HEK293T (cell line): ENCODE measurements around the gene KCNK3.

Experiments
- CTCF ChIA-PET: fragments of 350-600 bp; formaldehyde crosslinking; extraction: SDS; loops from one replicate; lab custom pipeline; 2021; ENCODE audit warnings: antibody characterized with exemption, inconsistent platforms; lab: Yijun Ruan, JAX
- POLR2A ChIA-PET: fragments of 350-600 bp; formaldehyde crosslinking; extraction: SDS; loops from one replicate; lab custom pipeline; 2020; ENCODE audit warnings: antibody characterized with exemption, inconsistent platforms; lab: Yijun Ruan, JAX
- DNase-seq: peaks from one replicate; pipeline ENCODE4 v3.0.0; 2012; ENCODE audit warnings: mixed read lengths; ENCODE audit errors: extremely low spot score
- ARNT ChIP-seq: fragments of 450-650 bp; IDR thresholded peaks from 2 replicates; pipeline ENCODE4 v1.6.1; 2017; ENCODE audit warnings: mild to moderate bottlenecking
- BHLHE40 ChIP-seq: fragments of 450-650 bp; IDR thresholded peaks from 2 replicates; pipeline ENCODE4 v1.6.1; 2016; ENCODE audit warnings: mild to moderate bottlenecking, moderate library complexity, borderline replicate concordance
- CTBP1 ChIP-seq: fragments of 450-650 bp; IDR thresholded peaks from 2 replicates; pipeline ENCODE4 v1.6.1; 2016; ENCODE audit warnings: borderline replicate concordance
- ELF4 ChIP-seq: fragments of 450-650 bp; IDR thresholded peaks from 2 replicates; pipeline ENCODE4 v1.6.1; 2017; ENCODE audit warnings: antibody characterized with exemption
- FOXA1 ChIP-seq: fragments of 450-650 bp; IDR thresholded peaks from 2 replicates; pipeline ENCODE4 v1.6.1; 2016; ENCODE audit warnings: mild to moderate bottlenecking
- FOXK2 ChIP-seq: fragments of 450-650 bp; IDR thresholded peaks from 2 replicates; pipeline ENCODE4 v1.6.1; 2016; ENCODE audit warnings: mild to moderate bottlenecking
- FOXM1 ChIP-seq: fragments of 450-650 bp; IDR thresholded peaks from 2 replicates; pipeline ENCODE4 v1.6.1; 2017; ENCODE audit warnings: mild to moderate bottlenecking, borderline replicate concordance
- HDGF ChIP-seq: fragments of 450-650 bp; IDR thresholded peaks from 2 replicates; pipeline ENCODE4 v1.6.1; 2017; ENCODE audit warnings: antibody characterized with exemption, borderline replicate concordance
- L3MBTL2 ChIP-seq: fragments of 450-650 bp; conservative IDR thresholded peaks from 2 replicates; pipeline ENCODE4 v1.6.1; 2016; ENCODE audit warnings: mild to moderate bottlenecking
- LEF1 ChIP-seq: fragments of 450-650 bp; IDR thresholded peaks from 2 replicates; pipeline ENCODE4 v1.6.1; 2017; ENCODE audit warnings: mild to moderate bottlenecking, borderline replicate concordance
- NFRKB ChIP-seq: fragments of 450-650 bp; IDR thresholded peaks from 2 replicates; pipeline ENCODE4 v1.6.1; 2016; ENCODE audit warnings: mild to moderate bottlenecking, moderate library complexity
- SP1 ChIP-seq: fragments of 450-650 bp; IDR thresholded peaks from 2 replicates; pipeline ENCODE4 v1.6.1; 2017
- SUZ12 ChIP-seq: fragments of 450-650 bp; IDR thresholded peaks from 2 replicates; pipeline ENCODE4 v1.6.1; 2016; ENCODE audit warnings: mild to moderate bottlenecking
- TARDBP ChIP-seq: fragments of 450-650 bp; IDR thresholded peaks from 2 replicates; pipeline ENCODE4 v1.6.1; 2016
- ZNF384 ChIP-seq: fragments of 450-650 bp; IDR thresholded peaks from 2 replicates; pipeline ENCODE4 v1.6.1; 2016
- TF ChIP-seq, protein P1 (sequence below): fragments of 450-650 bp; IDR thresholded peaks from 2 replicates; pipeline ENCODE4 v1.6.1; 2016

Gene KCNK3

DNA sequence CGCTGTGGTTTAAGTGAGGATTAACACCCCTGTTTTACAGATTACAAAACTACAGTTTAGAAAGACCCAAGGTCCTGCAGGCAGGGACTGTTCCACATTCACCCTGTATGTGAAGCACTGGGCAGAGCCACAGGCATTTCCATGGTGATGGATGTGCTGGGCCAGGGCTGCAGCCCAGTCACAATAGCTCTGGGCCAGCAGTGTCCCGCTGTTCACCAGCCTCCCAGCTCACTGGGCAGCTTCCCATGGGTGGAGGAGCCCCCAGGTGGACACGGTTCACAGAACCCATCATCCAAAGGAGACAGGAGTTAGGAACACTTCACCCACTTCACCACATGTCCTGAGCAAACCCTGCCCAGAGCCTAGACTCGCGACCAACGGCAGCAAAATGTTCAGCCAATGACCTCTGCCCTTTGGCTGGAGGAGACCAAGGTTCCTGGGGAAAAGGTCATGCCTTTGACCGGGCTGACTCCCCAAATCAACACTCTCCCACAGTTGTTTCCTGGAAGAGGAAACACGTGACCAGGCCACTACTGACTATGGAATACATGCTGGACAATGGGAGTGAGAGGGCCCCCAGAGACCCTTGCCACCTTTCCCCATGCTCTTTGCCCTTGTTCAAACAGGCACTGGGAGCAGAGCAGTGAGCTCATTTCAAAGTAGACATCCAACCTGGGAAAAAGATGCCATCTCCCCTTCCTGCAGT lies 43.5 kb downstream of the KCNK3 start:
- ChIA-PET POLR2A (no interaction called here), CTCF (no interaction called here)
- no peak for TF ChIP-seq SUZ12
- no peak for TF ChIP-seq L3MBTL2
- TF ChIP-seq LEF1: no peak
- no peak for TF ChIP-seq ZNF384
- TF ChIP-seq BHLHE40: no peak
- no peak for TF ChIP-seq FOXA1
- TF ChIP-seq ELF4: no peak
- TF ChIP-seq FOXK2: no peak
- TF ChIP-seq, protein P1, sequence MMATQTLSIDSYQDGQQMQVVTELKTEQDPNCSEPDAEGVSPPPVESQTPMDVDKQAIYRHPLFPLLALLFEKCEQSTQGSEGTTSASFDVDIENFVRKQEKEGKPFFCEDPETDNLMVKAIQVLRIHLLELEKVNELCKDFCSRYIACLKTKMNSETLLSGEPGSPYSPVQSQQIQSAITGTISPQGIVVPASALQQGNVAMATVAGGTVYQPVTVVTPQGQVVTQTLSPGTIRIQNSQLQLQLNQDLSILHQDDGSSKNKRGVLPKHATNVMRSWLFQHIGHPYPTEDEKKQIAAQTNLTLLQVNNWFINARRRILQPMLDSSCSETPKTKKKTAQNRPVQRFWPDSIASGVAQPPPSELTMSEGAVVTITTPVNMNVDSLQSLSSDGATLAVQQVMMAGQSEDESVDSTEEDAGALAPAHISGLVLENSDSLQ: no peak
- TF ChIP-seq FOXM1: no peak
- TF ChIP-seq ARNT: no peak
- TF ChIP-seq CTBP1: no peak
- TF ChIP-seq NFRKB: no peak
- TF ChIP-seq HDGF: no peak
- TF ChIP-seq TARDBP: no peak
- TF ChIP-seq SP1: no peak
- no peak for DNase-seq

DNA sequence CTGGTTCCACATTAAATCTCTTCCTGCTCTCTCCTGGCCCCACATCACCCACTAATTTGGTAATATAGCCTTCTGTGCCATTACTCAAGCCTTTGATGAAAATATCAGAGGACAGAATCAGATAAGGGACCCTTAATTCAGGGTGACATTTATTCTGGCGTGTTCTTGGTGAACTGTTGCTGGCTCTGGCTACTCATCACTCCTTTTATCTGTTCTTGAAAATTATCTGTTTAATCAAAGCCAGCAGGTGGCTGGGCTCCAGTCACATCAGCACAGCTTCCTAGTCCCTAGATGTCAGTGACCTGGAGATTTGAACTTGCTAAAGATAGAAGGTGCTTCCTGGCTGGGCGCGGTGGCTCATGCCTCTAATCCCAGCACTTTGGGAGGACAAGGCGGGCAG lies 44.7 kb downstream of the KCNK3 start:
- POLR2A ChIA-PET: no interaction called here
- CTCF ChIA-PET: no interaction called here

DNA sequence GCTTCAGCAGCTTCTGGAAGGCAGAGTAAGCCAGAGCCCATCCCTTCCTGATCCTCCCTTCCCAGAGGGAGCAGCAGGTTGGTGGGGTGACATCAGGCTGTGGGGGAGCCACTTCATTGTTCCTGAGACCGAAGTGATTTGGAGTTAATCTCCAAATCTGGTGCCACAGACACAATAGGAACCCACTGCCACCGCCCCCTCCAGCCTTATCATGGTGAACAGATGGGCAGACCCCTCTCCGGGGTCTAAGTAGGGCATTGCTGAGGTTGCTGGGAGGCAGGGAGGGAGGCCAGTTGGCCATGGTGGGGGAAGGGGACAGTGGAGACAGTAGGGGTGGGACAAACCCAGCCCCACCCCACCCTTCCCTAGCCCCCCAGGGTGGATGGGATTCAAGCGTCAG lies 46.0 kb downstream of the KCNK3 start:
- no peak for TF ChIP-seq SP1
- TF ChIP-seq CTBP1: no peak
- TF ChIP-seq ELF4: no peak
- TF ChIP-seq L3MBTL2: no peak
- TF ChIP-seq FOXM1: no peak
- no peak for TF ChIP-seq TARDBP
- no peak for TF ChIP-seq BHLHE40
- no peak for TF ChIP-seq LEF1
- TF ChIP-seq, protein P1: no peak
- no peak for TF ChIP-seq NFRKB
- TF ChIP-seq FOXA1: no peak
- TF ChIP-seq FOXK2: no peak
- no peak for TF ChIP-seq SUZ12
- no peak for TF ChIP-seq HDGF
- no peak for TF ChIP-seq ZNF384
- TF ChIP-seq ARNT: no peak
- DNase-seq: no peak
- POLR2A ChIA-PET: no interaction called here
- CTCF ChIA-PET: no interaction called here

More for the DNA sequence above, 44.7 kb downstream of the KCNK3 start:
- TF ChIP-seq L3MBTL2: no peak
- no peak for TF ChIP-seq SUZ12
- no peak for TF ChIP-seq ELF4
- TF ChIP-seq LEF1: no peak
- no peak for TF ChIP-seq TARDBP
- no peak for TF ChIP-seq CTBP1
- TF ChIP-seq ZNF384: no peak
- no peak for TF ChIP-seq HDGF
- TF ChIP-seq BHLHE40: no peak
- no peak for TF ChIP-seq FOXA1
- TF ChIP-seq SP1: no peak
- no peak for TF ChIP-seq ARNT
- no peak for TF ChIP-seq FOXK2
- TF ChIP-seq, protein P1: no peak
- no peak for TF ChIP-seq FOXM1
- no peak for TF ChIP-seq NFRKB
- DNase-seq: no peak

DNA sequence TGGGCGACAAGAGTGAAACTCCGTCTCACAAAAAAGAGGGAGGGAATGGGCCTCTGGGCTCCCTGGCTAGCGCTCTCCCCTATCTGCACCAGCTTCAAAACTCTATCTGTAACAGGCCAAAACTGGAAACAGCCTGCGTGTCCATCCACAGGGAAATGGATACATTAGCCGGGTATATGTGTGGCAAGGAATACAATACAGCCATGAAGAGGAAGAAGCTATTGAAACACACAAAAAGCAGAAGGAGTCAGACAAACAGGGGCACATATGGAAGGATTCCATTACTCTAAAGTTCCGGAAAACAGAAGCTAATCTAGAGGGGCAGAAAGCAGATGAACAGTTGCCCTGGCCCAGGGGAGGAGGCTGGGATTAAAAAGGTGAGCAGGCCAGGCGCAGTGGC lies 47.0 kb downstream of the KCNK3 start:
- TF ChIP-seq ELF4 (no peak), FOXM1 (no peak), CTBP1 (no peak), SP1 (no peak), NFRKB (no peak), ZNF384 (no peak), HDGF (no peak), FOXK2 (no peak), ARNT (no peak)
- ChIA-PET POLR2A (no interaction called here), CTCF (no interaction called here)
- no peak for DNase-seq

DNA sequence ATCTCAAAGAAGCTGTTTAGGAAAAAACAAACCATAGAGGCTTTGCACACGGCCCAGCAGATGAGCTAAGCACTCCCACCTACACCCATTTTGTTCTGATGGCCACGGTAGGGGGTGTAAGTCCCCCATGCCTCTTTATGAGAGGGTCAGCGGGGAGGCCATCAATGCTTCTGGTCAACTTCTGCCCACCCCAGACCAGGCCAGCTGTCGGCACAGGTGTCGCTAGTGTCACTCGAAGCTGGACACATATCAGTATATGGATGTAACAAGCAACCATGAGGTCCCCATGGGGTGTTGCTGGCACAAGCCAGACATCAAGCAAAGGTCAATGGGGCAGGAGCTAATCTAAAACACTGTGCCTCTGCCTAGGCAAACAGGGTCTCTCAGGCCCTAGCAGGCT lies 47.8 kb downstream of the KCNK3 start:
- CTCF ChIA-PET: no interaction called here
- DNase-seq: no peak
- TF ChIP-seq LEF1: no peak
- no peak for TF ChIP-seq NFRKB
- POLR2A ChIA-PET: no interaction called here

DNA sequence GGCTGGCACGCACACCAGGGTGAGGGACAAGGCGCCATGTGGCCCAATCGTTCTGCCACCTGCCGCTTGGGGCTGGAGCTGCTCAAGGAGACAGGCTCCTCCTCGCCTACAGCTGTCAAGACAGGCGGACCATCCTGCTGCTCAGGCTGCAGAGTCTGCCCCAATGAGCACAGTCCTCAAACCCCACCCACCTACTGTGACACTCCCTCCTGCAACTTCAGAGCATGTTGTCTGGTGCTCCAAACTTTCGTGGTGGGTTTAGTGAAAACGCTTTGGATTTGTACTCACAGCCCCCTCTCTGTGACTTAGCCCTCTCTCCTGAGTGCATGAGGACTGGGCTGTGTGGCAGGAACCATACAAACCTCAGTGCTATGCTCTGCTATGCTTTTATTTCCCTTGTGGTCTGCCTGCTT lies 48.4 kb downstream of the KCNK3 start:
- CTCF ChIA-PET: no interaction called here
- TF ChIP-seq CTBP1: no peak
- no peak for TF ChIP-seq L3MBTL2
- TF ChIP-seq LEF1: no peak
- no peak for TF ChIP-seq SP1
- TF ChIP-seq, protein P1: no peak
- no peak for TF ChIP-seq FOXA1
- no peak for TF ChIP-seq BHLHE40
- no peak for TF ChIP-seq ELF4
- TF ChIP-seq ZNF384: no peak
- no peak for TF ChIP-seq HDGF
- no peak for TF ChIP-seq ARNT
- TF ChIP-seq FOXM1: no peak
- no peak for TF ChIP-seq NFRKB
- TF ChIP-seq SUZ12: no peak
- TF ChIP-seq TARDBP: no peak
- no peak for TF ChIP-seq FOXK2
- DNase-seq: no peak
- POLR2A ChIA-PET: no interaction called here
